PC-9 (cell line): ENCODE results near the gene C1R.

Experiments used
- EZH2 ChIP-seq: fragments of 200-600 bp; sonication (generic); IDR thresholded peaks from 2 replicates; pipeline ENCODE4 v1.8.0; 2017; ENCODE audit warnings: antibody characterized with exemption, low read depth
- TF ChIP-seq, protein P1 (sequence below): fragments of 200-600 bp; sonication (generic); conservative IDR thresholded peaks from 2 replicates; pipeline ENCODE4 v1.6.1; 2017; ENCODE audit warnings: mixed run types, antibody characterized with exemption, mild to moderate bottlenecking, moderate library complexity

- TF ChIP-seq, protein P1, sequence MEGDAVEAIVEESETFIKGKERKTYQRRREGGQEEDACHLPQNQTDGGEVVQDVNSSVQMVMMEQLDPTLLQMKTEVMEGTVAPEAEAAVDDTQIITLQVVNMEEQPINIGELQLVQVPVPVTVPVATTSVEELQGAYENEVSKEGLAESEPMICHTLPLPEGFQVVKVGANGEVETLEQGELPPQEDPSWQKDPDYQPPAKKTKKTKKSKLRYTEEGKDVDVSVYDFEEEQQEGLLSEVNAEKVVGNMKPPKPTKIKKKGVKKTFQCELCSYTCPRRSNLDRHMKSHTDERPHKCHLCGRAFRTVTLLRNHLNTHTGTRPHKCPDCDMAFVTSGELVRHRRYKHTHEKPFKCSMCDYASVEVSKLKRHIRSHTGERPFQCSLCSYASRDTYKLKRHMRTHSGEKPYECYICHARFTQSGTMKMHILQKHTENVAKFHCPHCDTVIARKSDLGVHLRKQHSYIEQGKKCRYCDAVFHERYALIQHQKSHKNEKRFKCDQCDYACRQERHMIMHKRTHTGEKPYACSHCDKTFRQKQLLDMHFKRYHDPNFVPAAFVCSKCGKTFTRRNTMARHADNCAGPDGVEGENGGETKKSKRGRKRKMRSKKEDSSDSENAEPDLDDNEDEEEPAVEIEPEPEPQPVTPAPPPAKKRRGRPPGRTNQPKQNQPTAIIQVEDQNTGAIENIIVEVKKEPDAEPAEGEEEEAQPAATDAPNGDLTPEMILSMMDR: no peak
- no peak for TF ChIP-seq EZH2
These were observed 37.8 kb upstream of the C1R start, which contains the start of gene CLSTN3 for GRCh38 chr12:7129872-7130691.
